H1 (cell line): ENCODE measurements around the gene ALG14. TPM values are rescaled to one million over a fixed set of nuclear protein-coding genes. Genes with fewer than 3 reads are reported as not detected.

Source experiments
- CTCF ChIA-PET: fragments of 300-600 bp; sonication (Branson Sonifier 250); formaldehyde crosslinking; loops from one replicate; lab custom pipeline; 2021; ENCODE audit not compliant: partially characterized antibody; lab: Charles Lee
- POLR2A ChIA-PET: fragments of 300-600 bp; sonication (Branson Sonifier 250); formaldehyde crosslinking; loops from one replicate; lab custom pipeline; 2021; ENCODE audit warnings: inconsistent platforms; ENCODE audit not compliant: partially characterized antibody; lab: Charles Lee
- DNase-seq, 2 experiments: peaks; one replicate each; pipeline versions ENCODE4 v3.0.0 to v3.0.0-alpha.2; 2010 to 2022; ENCODE audit warnings: low spot score in 2 of 2, low read depth in 1 of 2, mixed read lengths in 1 of 2
- FAIRE-seq: peaks from 2 replicates; lab custom pipeline; 2011; peaks lifted over from hg19 to GRCh38; lab: Jason Lieb, UNC
- H2AFZ ChIP-seq: 2 replicates; pipeline ENCODE4 v1.8.1; 2012; ENCODE audit warnings: low read length, inconsistent platforms
- H2AK5ac ChIP-seq: 2 replicates; pipeline ENCODE4 v1.6.1; 2013; ENCODE audit warnings: low read depth, low read length
- H2BK120ac ChIP-seq: replicated peaks from 2 replicates; pipeline ENCODE3; 2013; ENCODE audit warnings: low read depth, low read length, inconsistent platforms
- H2BK12ac ChIP-seq: 2 replicates; pipeline ENCODE4 v1.6.1; 2013; ENCODE audit warnings: low read depth, low read length
- H2BK15ac ChIP-seq: 2 replicates; pipeline ENCODE4 v1.6.1; 2013; ENCODE audit warnings: low read length
- H2BK20ac ChIP-seq: 2 replicates; pipeline ENCODE4 v1.6.1; 2013; ENCODE audit warnings: low read length
- H2BK5ac ChIP-seq: 2 replicates; pipeline ENCODE4 v1.6.1; 2013; ENCODE audit warnings: low read depth, low read length
- H3K14ac ChIP-seq: 2 replicates; pipeline ENCODE4 v1.6.1; 2013; ENCODE audit warnings: inconsistent platforms; ENCODE audit not compliant: insufficient read length
- H3K18ac ChIP-seq: 2 replicates; pipeline ENCODE4 v1.6.1; 2013; ENCODE audit warnings: low read length; ENCODE audit errors: extremely low read depth
- H3K23ac ChIP-seq: 2 replicates; pipeline ENCODE4 v1.6.1; 2013; ENCODE audit warnings: inconsistent platforms; ENCODE audit not compliant: insufficient read length
- H3K23me2 ChIP-seq: 2 replicates; pipeline ENCODE4 v1.6.1; 2013; ENCODE audit warnings: low read depth, low read length
- H3K27ac ChIP-seq: 2 replicates; pipeline ENCODE4 v1.6.1; 2011; ENCODE audit warnings: low read depth, low read length, inconsistent platforms
- H3K27me3 ChIP-seq, 4 experiments: replicated peaks in 1 of 4; 1 replicate in 1 of 4; 2 replicates in 3 of 4; pipeline versions ENCODE4 v1.6.1 to v1.8.1; 2011 to 2013; ENCODE audit warnings: low read length in 3 of 4, mild to moderate bottlenecking in 3 of 4, inconsistent platforms in 2 of 4, mixed read lengths in 2 of 4, moderate library complexity in 1 of 4; ENCODE audit not compliant: control insufficient read depth in 3 of 4, insufficient read depth in 3 of 4; ENCODE audit errors: extremely low read depth in 1 of 4
- H3K36me3 ChIP-seq, 4 experiments: 2 replicates each; pipeline versions ENCODE4 v1.6.1 to v1.8.1; 2011 to 2013; ENCODE audit warnings: mild to moderate bottlenecking in 4 of 4, low read length in 3 of 4, moderate library complexity in 2 of 4, control low read depth in 1 of 4, inconsistent platforms in 1 of 4; ENCODE audit not compliant: insufficient read depth in 4 of 4, control insufficient read depth in 2 of 4
- H3K4ac ChIP-seq: replicated peaks from 2 replicates; pipeline ENCODE3; 2013; ENCODE audit warnings: low read length, low read depth, mixed read lengths, inconsistent platforms; ENCODE audit not compliant: insufficient read length
- H3K4me1 ChIP-seq, 4 experiments: replicated peaks in 1 of 4; 1 replicate in 1 of 4; 2 replicates in 3 of 4; pipeline versions ENCODE4 v1.6.1 to v1.8.1; 2011 to 2013; ENCODE audit warnings: low read length in 3 of 4, inconsistent platforms in 2 of 4, mixed read lengths in 1 of 4; ENCODE audit not compliant: insufficient read depth in 4 of 4, control insufficient read depth in 3 of 4
- H3K4me2 ChIP-seq, 2 experiments: 2 replicates each; pipeline versions ENCODE4 v1.6.1 to v1.8.1; 2011 to 2013; ENCODE audit warnings: low read depth in 2 of 2, low read length in 2 of 2, control low read depth in 1 of 2, inconsistent platforms in 1 of 2, mild to moderate bottlenecking in 1 of 2; ENCODE audit not compliant: insufficient read depth in 1 of 2
- H3K4me3 ChIP-seq, 4 experiments: fragments of 200-600, 300-600 bp in 1 of 4; sonication (generic), shearing (Covaris generic), sonication (Bioruptor Twin) in 1 of 4; 2 replicates each; pipeline versions ENCODE4 v1.5.1 to v1.8.1; 2011 to 2016; ENCODE audit warnings: low read length in 4 of 4, low read depth in 3 of 4, control low read depth in 2 of 4, inconsistent platforms in 2 of 4, mild to moderate bottlenecking in 2 of 4, mixed read lengths in 1 of 4, moderate library complexity in 1 of 4; ENCODE audit not compliant: insufficient read depth in 2 of 4; ENCODE audit errors: extremely low read depth in 1 of 4
- H3K56ac ChIP-seq: replicated peaks from 2 replicates; pipeline ENCODE3; 2013; ENCODE audit warnings: low read depth, mild to moderate bottlenecking, mixed read lengths, low read length, inconsistent platforms; ENCODE audit not compliant: insufficient read length
- H3K79me1 ChIP-seq: 2 replicates; pipeline ENCODE4 v1.6.1; 2013; ENCODE audit warnings: low read depth, low read length, control low read depth
- H3K79me2 ChIP-seq, 2 experiments: 2 replicates each; pipeline versions ENCODE4 v1.6.1 to v1.8.1; 2012 to 2013; ENCODE audit warnings: low read length in 2 of 2, mild to moderate bottlenecking in 2 of 2, inconsistent platforms in 1 of 2; ENCODE audit not compliant: insufficient read depth in 2 of 2, control insufficient read depth in 1 of 2
- H3K9ac ChIP-seq, 4 experiments: replicated peaks in 1 of 4; 1 replicate in 1 of 4; 2 replicates in 3 of 4; pipeline versions ENCODE4 v1.6.1 to v1.8.1; 2011 to 2013; ENCODE audit warnings: low read depth in 3 of 4, low read length in 3 of 4, control low read depth in 2 of 4, mild to moderate bottlenecking in 2 of 4, moderate library complexity in 2 of 4, inconsistent platforms in 1 of 4; ENCODE audit errors: extremely low read depth in 1 of 4
- H3K9me3 ChIP-seq, 2 experiments: 2 replicates each; pipeline versions ENCODE4 v1.6.1 to v1.8.1; 2012 to 2013; ENCODE audit warnings: mild to moderate bottlenecking in 2 of 2, moderate library complexity in 2 of 2, control low read depth in 1 of 2, inconsistent platforms in 1 of 2, low read depth in 1 of 2, low read length in 1 of 2, mixed read lengths in 1 of 2; ENCODE audit not compliant: insufficient read depth in 2 of 2
- H4K20me1 ChIP-seq, 2 experiments: replicated peaks in 1 of 2; 2 replicates each; pipeline versions ENCODE3 to v1.8.1; 2011 to 2013; ENCODE audit warnings: inconsistent platforms in 2 of 2, low read length in 2 of 2, mild to moderate bottlenecking in 1 of 2; ENCODE audit not compliant: insufficient read depth in 2 of 2, control insufficient read depth in 1 of 2
- H4K5ac ChIP-seq: 2 replicates; pipeline ENCODE4 v1.6.1; 2013; ENCODE audit warnings: low read length, low read depth, mixed read lengths, inconsistent platforms; ENCODE audit not compliant: insufficient read length
- H4K8ac ChIP-seq: 2 replicates; pipeline ENCODE4 v1.8.0; 2013; ENCODE audit warnings: mild to moderate bottlenecking, moderate library complexity, low read length, inconsistent platforms; ENCODE audit not compliant: insufficient read depth; ENCODE audit errors: extremely low read depth
- H4K91ac ChIP-seq: replicated peaks from 2 replicates; pipeline ENCODE3; 2013; ENCODE audit warnings: low read length, mixed read lengths, inconsistent platforms; ENCODE audit not compliant: insufficient read length
- BACH1 ChIP-seq: IDR thresholded peaks from 2 replicates; pipeline ENCODE4 v1.6.1; 2012; ENCODE audit warnings: low read length, improper control_type of control experiment
- BRCA1 ChIP-seq: IDR thresholded peaks from 2 replicates; pipeline ENCODE4 v1.6.1; 2012; ENCODE audit warnings: low read depth, low read length, improper control_type of control experiment
- CEBPB ChIP-seq: IDR thresholded peaks from 2 replicates; pipeline ENCODE4 v1.6.1; 2012; ENCODE audit warnings: low read depth, low read length
- FOSL1 ChIP-seq: IDR thresholded peaks from 2 replicates; pipeline ENCODE4 v1.6.1; 2011; ENCODE audit warnings: mild to moderate bottlenecking, low read depth, low read length, moderate library complexity; ENCODE audit not compliant: insufficient read depth
- HDAC2 ChIP-seq, 2 experiments: fragments of 300-600 bp in 1 of 2; sonication (generic) in 1 of 2; IDR thresholded peaks; 2 replicates each; pipeline ENCODE4 v1.6.1; 2011 to 2012; ENCODE audit warnings: low read depth in 2 of 2, low read length in 2 of 2, mild to moderate bottlenecking in 2 of 2, moderate library complexity in 2 of 2, borderline replicate concordance in 1 of 2, inconsistent platforms in 1 of 2
- JUND ChIP-seq: IDR thresholded peaks from 2 replicates; pipeline ENCODE4 v1.6.1; 2011; ENCODE audit warnings: mild to moderate bottlenecking, improper control_type of control experiment, low read length
- KDM4A ChIP-seq: IDR thresholded peaks from one replicate; pipeline ENCODE4 v1.7.1; 2012; ENCODE audit warnings: low read depth, mild to moderate bottlenecking, moderate library complexity, low read length, inconsistent platforms; ENCODE audit not compliant: severe bottlenecking
- PHF8 ChIP-seq: fragments of 200-600 bp; sonication (generic); conservative IDR thresholded peaks from 2 replicates; pipeline ENCODE4 v1.7.1; 2012; ENCODE audit warnings: low read depth, mild to moderate bottlenecking, inconsistent platforms, low read length, moderate library complexity
- TCF12 ChIP-seq: IDR thresholded peaks from 2 replicates; pipeline ENCODE4 v1.6.1; 2011; ENCODE audit warnings: low read depth, mild to moderate bottlenecking, low read length
- ZNF274 ChIP-seq: IDR thresholded peaks from 2 replicates; pipeline ENCODE4 v1.7.0; 2012; ENCODE audit warnings: low read length, borderline replicate concordance; ENCODE audit errors: extremely low read depth
- WGBS, 2 experiments: shearing (Covaris generic) in 1 of 2; methylation state at CpG; one replicate each; pipeline versions ENCODE4 v1.1.6 to v1.1.7; 2013 to 2015; ENCODE audit warnings: low lambda C conversion rate in 2 of 2, mixed read lengths in 2 of 2, inconsistent platforms in 1 of 2, low coverage in 1 of 2, missing lambda C conversion rate in 1 of 2; ENCODE audit not compliant: insufficient replicate concordance in 2 of 2, insufficient coverage in 1 of 2, insufficient read length in 1 of 2; ENCODE audit errors: extremely low coverage in 1 of 2, missing lambda C conversion rate in 1 of 2; 5-methylcytosine and 5-hydroxymethylcytosine counted together
- polyA plus RNA-seq, 7 experiments: library from polyadenylated mRNA; depleted of rRNA in 3 of 7; stranded (reverse) in 5 of 7; unstranded in 2 of 7; fragments of >200 nt in 5 of 7; fragments of 200-250 nt in 2 of 7; gene quantifications; 1 replicate in 5 of 7; 2 replicates in 1 of 7; 4 replicates in 1 of 7; pipeline versions ENCODE4 v1.2.1 to v1.2.3, GENCODE V29; 2011 to 2013; ENCODE audit warnings: missing spikeins in 2 of 7, mixed read lengths in 2 of 7
- total RNA-seq: library from RNA; stranded (reverse); fragmentation: NEBNext Ultra II Directional; extraction: Animal tissue kit (Norgen Biotek cat#: 25700); gene quantifications from 2 replicates; pipeline ENCODE4 v1.2.1, GENCODE V29; 2021
- TF ChIP-seq, protein P1 (sequence below): IDR thresholded peaks from 2 replicates; pipeline ENCODE4 v1.6.1; 2011; ENCODE audit warnings: low read depth, mild to moderate bottlenecking, low read length; ENCODE audit not compliant: insufficient read depth

The ALG14 gene
- total and polyA plus RNA-seq, 2 of the 8 experiments (the other 6 are each of a cell fraction or from before 2014, with no cell fraction given): 0.95 to 1.3 TPM

- Histone ChIP-seq H2BK20ac (no peak overlapping the region), H3K4me3 (no peak overlapping the region), H4K8ac (no peak overlapping the region), H2BK120ac (no peak overlapping the region), H4K20me1 (no peaks in the 10 kb centered on the region), H3K27ac (no peak overlapping the region), H3K56ac (no peak overlapping the region), H3K18ac (no peak overlapping the region), H2BK5ac (no peak overlapping the region), H4K5ac (no peak overlapping the region), H3K14ac (no peak overlapping the region), H3K23ac (no peak overlapping the region), H2BK12ac (no peak overlapping the region), H3K23me2 (peaks cover 2% of the 10 kb centered on the region; the same call in 1 of the 2 replicates), H3K4ac (no peak overlapping the region), H3K79me1 (no peaks in the 10 kb centered on the region), H3K36me3 (no peaks in the 10 kb centered on the region), H2AFZ (no peak overlapping the region), H2AK5ac (no peak overlapping the region), H3K4me2 (no peak overlapping the region), H4K91ac (no peak overlapping the region), H3K27me3 (no peaks in the 10 kb centered on the region), H3K9me3 (no peaks in the 10 kb centered on the region), H3K4me1 (peaks cover 0 to 3% (median 0%) of the 10 kb centered on the region in 4 experiments; a peak in 1 of 7 replicates), H2BK15ac (no peak overlapping the region), H3K79me2 (no peaks in the 10 kb centered on the region), H3K9ac (no peak overlapping the region)
- FAIRE-seq: no peak
- POLR2A ChIA-PET: no interaction called here
- TF ChIP-seq HDAC2 (IDR thresholded peaks at IDR 0.05; ENCODE audit: borderline replicate concordance in 1 of 2, low read depth in 2 of 2, low read length in 2 of 2): no peak
- no peak for TF ChIP-seq BRCA1
- TF ChIP-seq ZNF274: no peak
- TF ChIP-seq CEBPB: no peak
- TF ChIP-seq PHF8: no peak
- TF ChIP-seq TCF12: no peak
- no peak for TF ChIP-seq JUND
- no peak for TF ChIP-seq FOSL1
- TF ChIP-seq, protein P1, sequence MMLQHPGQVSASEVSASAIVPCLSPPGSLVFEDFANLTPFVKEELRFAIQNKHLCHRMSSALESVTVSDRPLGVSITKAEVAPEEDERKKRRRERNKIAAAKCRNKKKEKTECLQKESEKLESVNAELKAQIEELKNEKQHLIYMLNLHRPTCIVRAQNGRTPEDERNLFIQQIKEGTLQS: no peak
- TF ChIP-seq KDM4A: no peak
- no peak for TF ChIP-seq BACH1
- CTCF ChIA-PET: interaction anchor here (1.0 to 2.8 kb wide), 6 partner anchors 75 to 233 kb away, joined by 3 to 39 read pairs (median 4); partner anchors contain the start of gene CNN3
- WGBS, 2 experiments: 90% methylated on average over 12 of the region's 12 CpGs; no CpG with 5 or more reads in 1 of the 2 experiments
- no peak for DNase-seq
These were observed 33.3 kb downstream of the ALG14 start for GRCh38 chr1:95039360-95040031.
